PFSK-1 (cell line): ENCODE data around the gene BTG2.

Experiments
- FOXP2 ChIP-seq: optimal IDR thresholded peaks from 2 replicates; pipeline ENCODE3; 2011; ENCODE audit warnings: borderline replicate concordance, control low read depth, inconsistent platforms; ENCODE audit not compliant: insufficient read depth; ENCODE audit errors: extremely low read length, extremely low read depth
- POLR2AphosphoS5 ChIP-seq: IDR thresholded peaks from 2 replicates; pipeline ENCODE4 v1.6.1; 2012; ENCODE audit warnings: low read depth, mild to moderate bottlenecking, control low read depth, low read length, moderate library complexity
- REST ChIP-seq, 2 experiments: IDR thresholded peaks; 2 replicates each; pipeline versions ENCODE4 v1.6.1 to v1.8.0; 2011 to 2012; ENCODE audit warnings: low read depth in 2 of 2, low read length in 2 of 2, control low read depth in 1 of 2, inconsistent platforms in 1 of 2, mild to moderate bottlenecking in 1 of 2, moderate library complexity in 1 of 2; ENCODE audit not compliant: insufficient read depth in 1 of 2
- SIN3A ChIP-seq: IDR thresholded peaks from 2 replicates; pipeline ENCODE4 v1.6.1; 2012; ENCODE audit warnings: mild to moderate bottlenecking, low read length, moderate library complexity, borderline replicate concordance; ENCODE audit not compliant: insufficient read depth
- TAF1 ChIP-seq: IDR thresholded peaks from 2 replicates; pipeline ENCODE4 v1.6.1; 2012; ENCODE audit warnings: low read length, control low read depth, borderline replicate concordance; ENCODE audit not compliant: insufficient read depth

- no peak for TF ChIP-seq POLR2AphosphoS5
- TF ChIP-seq REST (IDR thresholded peaks at IDR 0.05; ENCODE audit: insufficient read depth in 1 of 2, low read depth in 2 of 2, low read length in 2 of 2) = no peak
- no peak for TF ChIP-seq SIN3A
- TF ChIP-seq TAF1 = no peak
- TF ChIP-seq FOXP2 = no peak
These were observed 17.3 kb downstream of the BTG2 start for GRCh38 chr1:203322500-203323179.
